ENCODE results near the gene FAM118A.
"Not testable (repeated sequence)": the region's sequence is repeated elsewhere in the genome, so short reads cannot be mapped to it uniquely, and the experiment has no call there.

FAM118A gene

DNA sequence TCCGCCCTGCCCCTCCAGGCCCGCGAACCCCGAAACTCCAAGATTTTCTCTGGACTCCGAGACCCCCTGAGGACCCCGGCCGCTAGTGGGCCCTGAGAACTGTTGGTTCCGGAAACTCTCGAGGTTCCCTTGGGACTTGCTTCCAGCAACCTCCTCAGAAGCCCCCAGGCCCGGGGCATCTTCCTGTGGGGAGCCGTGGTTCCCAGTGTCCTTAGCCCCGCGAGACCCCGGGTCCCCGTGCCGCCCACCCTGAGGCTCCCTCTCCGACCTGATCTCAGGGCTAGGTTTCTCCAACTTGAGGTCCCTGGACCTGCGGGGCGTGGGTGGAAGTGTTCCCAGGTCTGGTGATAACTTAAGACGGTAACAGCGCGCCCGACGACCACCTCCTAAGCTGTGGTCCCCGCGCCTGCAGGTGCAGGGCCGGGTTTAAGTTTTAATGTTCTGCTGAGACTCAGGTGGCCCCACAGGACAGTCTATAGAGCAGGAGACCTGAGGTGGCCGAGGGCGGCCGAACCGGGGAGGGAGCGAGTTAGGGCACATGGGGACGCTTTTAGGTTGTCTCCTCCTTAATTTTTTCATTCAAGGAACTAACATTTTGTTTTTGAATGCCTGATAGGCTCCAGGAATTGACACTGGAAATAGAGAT lies 720 bp downstream of the FAM118A start:
- DNase-seq (ENCODE audit: low spot score), result no peak

DNA sequence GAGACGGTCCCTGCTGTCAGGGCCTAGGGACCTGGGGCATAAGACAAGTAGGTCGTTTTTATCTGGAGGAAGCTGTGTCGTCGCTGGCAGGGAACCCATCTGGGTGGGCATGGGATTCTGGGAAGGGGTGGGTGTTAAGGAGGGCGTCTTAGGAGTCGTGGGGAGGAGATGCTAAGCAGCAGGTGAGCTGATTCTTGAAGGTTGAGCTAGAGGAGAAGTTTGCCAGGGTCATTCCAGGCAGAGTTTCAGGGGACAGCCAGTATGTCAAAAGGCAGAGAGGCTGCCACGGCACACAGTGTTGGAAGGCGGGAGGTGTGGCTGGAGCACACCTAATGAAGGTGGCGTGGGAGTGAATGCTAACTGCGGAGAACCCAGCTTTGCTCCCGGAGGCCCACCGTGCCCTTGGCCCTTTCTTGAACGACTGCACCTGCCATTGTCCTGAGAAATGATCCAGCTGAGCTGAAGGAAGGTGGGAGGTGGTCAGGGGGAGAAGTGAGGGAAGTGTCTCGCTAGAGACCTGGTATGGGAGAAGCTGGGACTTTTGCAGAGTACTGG lies 1.3 kb downstream of the FAM118A start:
- no peak for DNase-seq (ENCODE audit: low spot score)

DNA sequence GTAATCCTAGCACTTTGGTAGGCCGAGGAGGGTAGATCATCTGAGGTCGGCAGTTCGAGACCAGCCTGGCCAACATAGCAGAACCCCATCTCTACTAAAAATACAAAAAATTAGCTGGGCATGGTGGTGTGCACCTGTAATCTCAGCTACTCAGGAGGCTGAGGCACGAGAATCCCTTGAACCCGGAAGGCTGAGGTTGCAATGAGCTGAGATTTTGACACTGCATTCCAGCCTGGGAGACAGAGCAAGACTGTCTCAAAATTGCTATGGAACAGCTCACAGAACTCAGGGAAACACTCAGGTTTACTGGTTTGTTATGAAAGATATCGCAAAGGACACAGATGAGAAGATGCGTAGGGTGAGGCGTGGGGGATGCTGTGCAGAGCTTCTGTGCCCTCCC lies 2.7 kb downstream of the FAM118A start:
- DNase-seq (ENCODE audit: low spot score), result no peak

DNA sequence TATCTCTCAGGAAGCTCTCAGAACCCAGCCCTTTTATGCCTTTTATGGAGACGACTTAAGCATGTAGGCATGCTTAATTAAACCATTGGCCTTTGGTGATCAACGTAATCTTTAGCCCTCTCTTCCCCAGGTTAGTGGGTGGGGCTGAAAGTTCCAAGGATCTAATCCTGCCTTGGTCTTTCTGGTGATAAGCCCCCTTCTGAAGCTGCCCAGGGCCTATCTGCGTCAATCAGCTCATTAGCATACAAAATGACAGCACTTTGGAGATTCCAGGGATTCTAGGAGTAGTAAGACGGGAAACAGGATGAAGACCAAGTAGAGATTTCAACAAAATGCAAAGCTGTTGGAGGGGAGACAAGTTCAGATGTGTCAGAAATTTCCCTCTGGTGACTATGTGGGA lies 3.1 kb downstream of the FAM118A start:
- no peak for DNase-seq (ENCODE audit: low spot score)

DNA sequence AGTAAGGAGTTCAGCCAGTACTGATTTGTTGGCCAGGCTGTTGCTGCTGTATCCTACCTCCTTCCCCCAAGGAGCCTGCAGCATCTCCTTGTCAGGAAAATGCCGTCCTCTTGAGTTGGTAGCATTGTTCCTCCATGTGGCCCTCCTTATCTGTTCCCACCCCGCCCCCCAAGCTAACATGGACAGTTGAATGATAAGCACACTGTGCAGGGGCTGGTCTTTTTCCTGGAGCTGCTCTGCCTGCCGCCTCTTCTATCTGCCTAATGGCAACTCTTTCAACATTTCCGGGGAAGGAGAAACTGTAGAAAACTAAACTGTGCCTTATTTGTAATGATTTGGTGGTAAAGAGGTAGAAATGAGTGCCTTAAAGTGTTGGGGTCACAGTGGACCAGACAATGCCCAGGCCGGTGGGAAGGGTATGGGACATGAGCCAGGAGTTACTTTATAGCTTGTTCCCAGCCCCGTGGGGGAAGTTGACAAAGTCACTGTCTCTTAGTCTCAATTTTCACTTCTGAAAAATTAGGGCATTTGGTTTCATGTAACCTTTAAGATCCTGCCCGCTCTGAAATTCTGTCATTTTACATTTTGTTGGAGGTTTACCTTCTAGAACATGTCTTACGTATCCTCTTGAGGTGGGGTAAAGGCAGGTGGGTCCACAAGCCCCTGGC lies 4.5 kb downstream of the FAM118A start:
- DNase-seq (ENCODE audit: low spot score), result no peak

DNA sequence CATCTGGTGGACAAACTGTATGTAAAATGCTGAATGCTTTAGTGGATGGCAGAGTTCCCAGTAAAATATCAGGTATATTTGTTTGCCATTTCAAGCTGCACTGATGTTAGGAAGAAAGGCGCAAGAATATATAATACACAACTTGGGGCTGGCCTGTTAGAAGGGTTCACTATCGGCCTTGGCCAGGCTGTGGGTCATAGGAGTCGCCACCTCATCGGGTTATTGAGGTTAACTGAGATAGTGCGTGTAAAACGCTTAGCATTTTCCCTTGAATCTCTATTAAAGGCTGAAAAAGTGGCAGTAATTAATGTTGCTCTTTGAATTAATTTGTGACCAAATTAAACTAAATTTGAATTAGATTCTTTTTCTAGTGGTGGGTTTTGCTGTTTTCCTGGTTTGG lies 5.1 kb downstream of the FAM118A start:
- DNase-seq (ENCODE audit: low spot score), result no peak

DNA sequence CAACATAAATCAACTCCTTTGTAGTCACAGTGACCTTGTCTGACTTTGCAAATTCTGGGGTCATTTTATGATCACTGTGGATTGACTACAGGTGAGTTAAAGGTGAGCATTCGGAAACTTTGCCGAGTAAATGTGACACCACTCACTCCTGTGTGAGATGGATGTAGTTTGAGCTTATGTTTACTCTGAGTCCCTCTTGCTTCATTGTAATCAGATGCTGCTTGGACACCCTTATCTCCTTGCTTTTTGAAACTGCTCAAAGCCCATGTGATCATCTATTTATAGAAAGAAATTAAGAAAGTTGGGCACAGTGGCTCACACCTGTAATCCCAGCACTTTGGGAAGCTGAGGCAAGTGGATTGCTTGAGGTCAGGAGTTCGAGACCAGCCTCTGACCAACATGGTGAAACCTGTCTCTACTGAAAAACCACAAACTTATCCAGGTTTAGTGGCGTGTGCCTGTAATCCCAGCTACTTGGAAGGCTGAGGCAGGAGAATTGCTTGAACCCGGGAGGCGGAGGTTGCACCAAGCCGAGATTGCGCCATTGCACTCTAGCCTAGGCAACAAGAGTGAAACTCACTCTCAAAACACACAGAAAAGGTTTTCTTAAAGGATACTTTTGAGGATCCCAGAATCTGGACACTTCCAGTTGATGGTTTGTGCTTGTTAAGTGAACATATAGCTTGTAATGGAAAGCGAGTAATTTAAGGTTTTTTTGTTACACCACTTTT lies 7.2 kb downstream of the FAM118A start:
- DNase-seq (ENCODE audit: low spot score), result no peak

DNA sequence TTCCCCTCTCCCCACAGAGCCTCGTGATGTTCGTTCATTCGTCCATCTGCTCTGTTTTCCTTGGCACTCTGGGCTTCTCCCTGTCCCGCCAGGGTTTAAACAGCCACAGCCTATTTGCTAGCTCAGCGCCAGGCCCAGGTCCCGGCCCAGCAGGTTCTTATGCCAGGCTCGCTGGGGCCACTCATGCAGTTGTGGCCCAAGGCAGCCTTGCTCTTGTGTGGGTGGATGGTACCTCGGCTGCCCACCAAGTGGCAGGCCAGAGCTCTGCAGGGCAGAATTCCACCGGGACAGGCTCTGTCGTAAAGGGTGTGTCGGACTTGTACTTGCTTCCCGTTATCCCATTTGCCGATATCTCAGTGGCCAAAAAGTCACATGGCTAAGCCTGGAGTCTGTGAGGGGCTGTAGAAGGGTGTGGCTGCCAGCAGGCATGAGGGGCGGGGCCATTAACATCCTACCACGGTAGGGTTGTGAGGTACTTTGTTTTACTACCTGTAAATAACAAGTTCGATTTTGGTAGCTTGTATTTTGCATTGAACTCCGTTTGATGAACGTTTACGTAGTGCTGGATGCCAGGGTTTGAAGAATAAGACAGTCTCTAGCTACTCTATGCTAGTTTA lies 7.9 kb downstream of the FAM118A start:
- DNase-seq (ENCODE audit: low spot score), result peak; percentile 59

DNA sequence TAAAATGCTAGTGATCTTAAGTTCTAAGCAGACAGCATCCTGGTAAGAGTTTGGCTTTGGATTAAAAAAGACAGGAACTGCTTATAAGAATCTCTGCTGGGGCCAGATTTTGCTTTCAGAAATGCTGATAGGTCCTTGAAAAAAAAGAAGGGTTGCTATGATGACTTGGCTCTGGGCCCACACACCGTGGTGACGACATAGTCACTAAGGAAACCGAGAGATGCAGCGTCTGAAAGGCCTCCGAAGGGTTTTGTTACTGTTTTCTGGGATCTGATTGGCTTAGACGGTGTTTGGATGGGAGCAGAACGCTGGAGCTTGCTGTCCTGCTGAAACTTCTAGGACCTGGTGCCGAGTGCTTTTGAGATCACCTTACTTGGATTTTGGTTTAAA lies 8.4 kb downstream of the FAM118A start:
- peak; percentile 81 for DNase-seq (ENCODE audit: low spot score)

DNA sequence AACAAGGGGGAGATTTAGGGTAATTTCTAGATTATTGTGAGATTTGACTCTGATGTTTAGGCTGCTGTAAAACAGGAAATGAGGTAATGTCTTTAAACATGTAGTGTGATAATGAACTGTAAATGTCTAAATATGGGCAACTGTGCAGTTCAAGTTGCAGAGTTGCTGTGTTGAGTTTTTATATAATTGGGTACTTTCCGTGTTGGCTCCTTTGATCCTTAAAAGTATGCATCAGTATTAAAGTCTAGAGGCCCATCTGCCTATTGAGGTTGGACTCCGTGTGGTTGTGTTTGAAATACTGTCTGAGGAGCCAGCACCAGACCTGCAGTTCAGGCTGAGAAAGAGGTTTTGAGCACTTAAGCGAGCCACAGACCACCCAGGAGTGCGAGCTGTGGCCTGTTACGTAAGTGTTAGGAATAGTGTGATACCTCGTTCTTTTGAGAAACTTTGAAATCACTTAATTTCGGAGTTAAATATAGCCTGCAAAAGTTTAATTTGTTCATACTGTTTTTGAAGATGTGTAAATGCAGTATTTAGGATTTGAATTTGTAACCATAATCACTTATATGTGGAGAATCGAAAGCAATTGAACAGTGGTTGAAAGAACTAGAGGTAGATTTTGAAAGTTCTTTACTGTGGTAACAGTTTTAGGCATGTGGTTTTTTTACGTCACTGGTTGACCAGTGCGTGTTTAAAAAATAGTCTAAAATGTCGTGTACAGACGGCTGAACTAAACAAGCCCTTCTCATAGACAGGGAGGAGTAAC lies 9.0 kb downstream of the FAM118A start:
- DNase-seq (ENCODE audit: low spot score), result no peak

DNA sequence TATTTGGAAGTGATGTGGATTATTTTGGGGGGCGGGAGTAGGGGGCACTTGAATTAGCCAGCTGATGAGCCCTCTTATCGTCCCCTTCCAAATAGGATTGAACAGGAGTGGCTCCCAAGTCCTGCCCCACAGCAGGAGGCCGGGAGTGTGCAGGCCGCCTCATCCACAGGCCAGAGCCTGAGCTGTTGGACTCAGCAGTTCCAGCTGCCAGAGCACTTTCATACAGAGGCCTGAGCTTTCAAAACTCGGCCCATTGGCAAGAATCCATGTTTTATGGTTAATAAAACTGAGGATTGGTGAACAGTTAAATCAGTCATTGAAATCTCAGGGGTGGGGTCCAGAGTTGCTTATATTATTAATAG lies 9.6 kb downstream of the FAM118A start:
- no peak for DNase-seq (ENCODE audit: low spot score)

DNA sequence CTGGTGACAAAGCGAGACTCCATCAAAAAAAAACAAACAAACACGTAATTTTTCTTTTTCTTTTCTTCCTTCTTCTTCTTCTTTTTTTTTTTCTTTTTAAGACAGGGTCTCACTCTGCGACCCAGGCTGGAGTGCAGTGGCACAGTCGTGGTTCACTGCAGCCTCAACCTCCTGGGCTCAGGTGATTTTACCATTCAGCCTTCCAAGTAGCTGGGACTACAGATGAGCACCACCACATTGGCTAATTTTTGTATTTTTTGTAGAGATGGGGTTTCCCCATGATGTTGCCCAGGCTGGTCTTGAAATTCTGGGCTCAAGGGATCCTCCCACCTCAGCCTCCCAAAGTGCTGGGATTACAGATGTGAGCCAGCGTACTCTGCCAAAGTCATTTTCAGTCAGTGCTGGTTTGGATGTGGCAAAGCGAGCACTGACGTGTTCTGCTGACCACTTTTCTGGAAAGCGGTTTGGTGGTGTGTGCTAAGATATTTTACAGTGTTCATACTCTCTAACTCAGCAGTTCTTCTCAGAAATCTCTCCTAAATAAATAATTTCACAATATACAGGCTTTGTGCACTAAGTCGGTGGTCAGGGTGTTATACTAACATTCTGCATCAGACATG lies 10.7 kb downstream of the FAM118A start:
- no peak for DNase-seq (ENCODE audit: low spot score)

DNA sequence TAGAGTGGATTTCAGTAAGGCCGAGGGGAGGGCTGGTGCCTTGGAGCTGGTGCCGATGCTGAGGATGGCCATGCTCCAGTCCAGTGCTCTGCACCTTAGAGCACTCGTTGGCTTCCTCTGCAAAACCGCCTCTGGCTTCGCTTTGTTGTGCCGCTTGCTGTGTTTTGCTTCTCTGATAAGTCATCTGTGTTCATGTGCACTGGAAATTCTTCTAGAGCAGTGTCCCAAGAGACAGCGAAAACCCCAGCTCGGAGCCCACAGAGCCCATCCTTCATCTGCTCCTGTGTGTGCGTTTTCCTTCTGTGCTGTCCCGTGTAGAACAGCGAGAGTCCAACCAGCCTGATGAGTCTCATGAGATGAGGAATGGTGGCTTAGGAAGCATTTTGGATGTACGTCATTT lies 12.1 kb downstream of the FAM118A start:
- DNase-seq (ENCODE audit: low spot score), result no peak

DNA sequence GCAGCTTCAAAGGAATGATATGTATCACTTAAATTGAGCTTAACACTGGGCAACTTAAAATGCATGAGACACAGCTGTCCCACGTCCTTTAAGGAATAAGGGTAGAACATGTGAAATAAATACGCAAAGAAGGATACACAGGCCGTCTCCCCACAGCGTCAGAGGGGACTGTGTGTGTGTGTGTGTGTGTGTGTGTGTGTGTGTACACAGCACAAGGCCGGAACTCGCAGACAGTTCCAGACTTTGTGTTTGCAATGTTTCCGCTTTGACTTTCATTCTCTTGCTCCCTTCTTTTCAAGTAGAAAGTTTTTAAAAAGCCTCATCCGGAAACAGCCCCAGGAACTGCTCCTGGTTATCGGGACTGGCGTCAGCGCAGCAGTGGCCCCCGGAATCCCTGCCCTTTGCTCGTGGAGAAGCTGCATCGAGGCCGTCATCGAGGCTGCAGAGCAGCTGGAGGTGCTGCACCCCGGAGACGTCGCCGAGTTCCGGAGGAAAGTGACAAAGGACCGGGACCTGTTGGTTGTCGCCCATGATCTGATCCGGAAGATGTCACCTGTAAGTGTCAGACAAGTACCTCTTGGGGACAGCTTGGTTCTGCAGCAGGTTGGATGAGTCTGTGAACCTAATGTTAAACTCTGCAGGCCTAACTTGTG lies 13.3 kb downstream of the FAM118A start:
- DNase-seq (ENCODE audit: low spot score), result no peak

DNA sequence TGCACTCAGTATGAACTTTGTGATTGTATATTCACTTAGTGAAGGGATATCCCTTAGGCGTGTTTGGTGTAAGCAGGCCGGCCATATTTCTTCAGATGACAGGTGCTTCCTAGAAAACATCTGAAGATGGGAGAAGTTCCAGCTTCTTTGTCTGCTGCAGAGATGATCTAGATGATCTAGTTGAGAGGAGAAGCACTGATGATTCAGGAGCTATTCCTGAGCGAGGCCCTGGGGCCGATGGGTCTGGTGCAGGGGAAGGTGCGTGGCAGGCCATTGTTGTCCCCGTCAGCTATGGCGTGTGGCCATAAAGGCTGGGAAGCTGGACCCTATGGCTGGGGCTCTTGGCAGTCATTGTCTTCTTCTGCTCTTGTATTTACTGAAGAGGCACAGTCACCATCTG lies 14.0 kb downstream of the FAM118A start:
- DNase-seq (ENCODE audit: low spot score), result no peak

DNA sequence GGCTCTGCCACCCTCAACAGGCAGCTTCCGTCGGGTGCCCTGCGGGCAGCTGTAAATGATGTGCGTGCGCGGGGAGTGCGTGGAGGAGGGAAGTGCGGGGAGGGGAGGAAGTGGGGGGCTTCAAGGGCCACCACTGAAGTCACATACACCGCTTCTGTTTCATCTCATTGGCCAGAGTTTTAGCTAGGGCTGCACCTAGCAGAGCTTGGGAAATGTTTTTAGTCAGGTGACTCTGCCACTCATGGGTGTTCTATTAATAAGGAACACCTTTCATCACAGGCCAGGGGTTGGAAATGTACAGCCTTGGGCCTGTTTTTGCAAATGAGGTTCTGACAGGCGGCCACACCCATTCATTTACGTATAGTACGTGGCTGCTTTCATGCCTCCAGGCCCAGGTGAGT lies 14.6 kb downstream of the FAM118A start:
- no peak for DNase-seq (ENCODE audit: low spot score)

DNA sequence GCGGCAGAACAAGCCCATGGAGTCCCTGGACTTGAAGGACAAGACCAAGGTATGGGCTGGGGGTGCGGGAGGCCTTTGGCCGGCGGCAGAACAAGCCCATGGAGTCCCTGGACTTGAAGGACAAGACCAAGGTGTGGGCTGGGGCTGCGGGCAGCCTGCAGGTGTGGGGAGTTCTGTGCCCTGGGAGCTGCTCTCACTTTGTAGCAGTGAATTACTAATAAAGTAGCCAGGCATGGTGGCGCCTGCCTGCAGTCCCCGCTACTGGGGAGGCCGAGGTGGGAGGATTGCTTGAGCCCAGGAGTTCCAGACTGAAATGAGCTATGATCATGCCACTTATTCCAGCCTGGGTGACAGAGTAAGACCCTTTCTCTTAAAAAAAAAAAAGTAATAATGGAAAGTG lies 18.5 kb downstream of the FAM118A start:
- DNase-seq (ENCODE audit: low spot score), result not testable (repeated sequence)

DNA sequence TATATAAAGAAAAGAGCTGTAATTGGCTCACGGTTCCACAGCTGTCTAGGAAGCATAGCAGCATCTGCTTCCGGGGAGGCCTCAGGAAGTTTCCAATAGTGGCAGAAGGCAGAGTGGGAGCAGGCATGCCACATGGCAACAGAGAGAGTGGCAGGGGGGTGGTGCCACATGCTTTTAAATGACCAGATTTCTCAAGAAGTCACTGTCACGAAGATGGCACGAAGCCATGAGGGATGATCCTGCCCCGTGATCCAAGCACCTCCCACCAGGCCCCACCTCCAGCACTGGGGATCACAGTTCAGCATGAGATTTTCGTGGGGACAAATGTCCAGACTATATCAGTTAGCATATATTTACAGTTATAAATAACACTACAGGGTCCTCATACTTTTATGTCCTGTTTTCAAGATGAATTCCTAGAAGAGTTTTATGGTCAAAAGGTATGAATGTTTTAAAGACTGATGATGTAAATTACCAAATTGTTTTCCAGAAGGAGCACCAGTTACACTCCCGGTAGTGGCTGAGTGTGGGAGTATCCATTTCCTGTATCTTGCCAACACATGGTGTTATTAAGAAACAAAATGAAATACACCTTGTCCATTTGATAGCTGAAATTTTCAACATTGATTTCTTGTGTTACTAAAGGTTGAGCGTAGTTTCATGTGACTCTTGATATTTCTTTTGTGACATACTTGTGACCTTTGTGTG lies 19.2 kb downstream of the FAM118A start:
- DNase-seq (ENCODE audit: low spot score), result no peak

DNA sequence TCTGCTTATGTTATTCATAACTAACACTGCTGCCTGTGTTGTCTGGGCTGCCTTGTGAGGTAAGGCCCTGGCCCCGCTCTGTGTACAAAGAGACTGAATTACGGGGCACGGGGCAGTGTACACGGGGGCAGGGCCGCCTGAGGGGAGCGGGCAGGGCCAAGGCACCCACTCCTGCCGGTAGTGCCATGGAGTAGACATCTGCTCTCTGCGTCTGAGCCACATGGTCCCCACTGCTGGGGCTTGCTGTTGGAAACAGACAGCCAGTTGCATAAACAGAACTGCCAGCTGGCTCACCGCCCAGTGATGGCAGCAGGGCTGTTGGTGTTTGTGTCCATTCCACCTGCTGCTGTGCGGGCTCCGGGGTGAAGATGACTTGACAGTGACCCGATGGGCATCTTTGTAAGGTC lies 19.8 kb downstream of the FAM118A start:
- peak; percentile 88 for DNase-seq (ENCODE audit: low spot score)

DNA sequence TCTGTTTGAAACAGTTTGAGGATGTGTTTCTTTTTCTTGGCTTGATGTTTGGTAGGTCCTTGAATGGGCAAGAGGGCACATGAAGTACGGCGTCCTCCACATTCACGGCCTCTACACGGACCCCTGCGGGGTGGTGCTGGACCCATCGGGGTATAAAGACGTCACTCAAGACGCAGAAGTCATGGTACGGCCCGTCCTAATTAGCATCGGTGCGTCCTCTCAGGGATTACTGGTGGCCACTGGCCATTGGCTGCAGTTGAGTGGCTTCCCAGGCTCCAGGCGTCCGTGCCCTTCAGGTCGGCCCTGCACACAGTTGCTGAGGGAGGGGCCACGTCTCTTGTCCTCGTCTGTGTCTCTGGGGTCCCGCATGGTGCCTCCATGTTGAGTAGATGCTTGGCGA lies 20.8 kb downstream of the FAM118A start:
- no peak for DNase-seq (ENCODE audit: low spot score)

Measured in Ammon's horn (tissue), 1 donor.